Umbilical cord (tissue), 2 donors: ENCODE results near the gene ZNF211. TPM values are rescaled to one million over a fixed set of nuclear protein-coding genes. Genes with fewer than 3 reads are reported as not detected.
A peak's percentile ranks its signal among the peaks of the same experiment; 100 is the strongest.

Source experiments
- DNase-seq: peaks from one replicate; pipeline ENCODE4 v3.0.0-alpha.2; 2015; ENCODE audit warnings: low spot score
- total RNA-seq: library from RNA; depleted of rRNA; stranded (reverse); fragments of >200 nt; gene quantifications from one replicate; pipeline ENCODE4 v1.2.3, GENCODE V29; 2014; ENCODE audit warnings: low replicate concordance; ENCODE audit not compliant: insufficient read depth

ZNF211 gene
- total RNA-seq, 1 donor from 2014 or later = 20.5 TPM

- DNase-seq = no peak
Measured at GRCh38 chr19:57655443-57655842, 22.5 kb downstream of the ZNF211 start.

GRCh38 chr19:57656346-57656745, 23.4 kb downstream of the ZNF211 start:
- no peak for DNase-seq

GRCh38 chr19:57664269-57665127, 31.5 kb downstream of the ZNF211 start:
- DNase-seq = peak; percentile 72

GRCh38 chr19:57665261-57665806, 32.4 kb downstream of the ZNF211 start:
- no peak for DNase-seq

GRCh38 chr19:57667228-57667627, 34.3 kb downstream of the ZNF211 start:
- no peak for DNase-seq

GRCh38 chr19:57668635-57669034, 35.7 kb downstream of the ZNF211 start, which contains the start of gene ZSCAN4:
TSS of gene ZSCAN4 (plus strand) at chr19:57668935. CDS start at chr19:57676146, 7,211 bp downstream.
- DNase-seq = no peak

- DNase-seq = no peak
Measured at GRCh38 chr19:57671124-57671895, 38.3 kb downstream of the ZNF211 start.

- DNase-seq = no peak
Measured at GRCh38 chr19:57672466-57672865, 39.5 kb downstream of the ZNF211 start.

GRCh38 chr19:57675881-57676280, 42.9 kb downstream of the ZNF211 start:
- peak; percentile 31 for DNase-seq

- DNase-seq = no peak
Measured at GRCh38 chr19:57682226-57682766, 49.3 kb downstream of the ZNF211 start.

- no peak for DNase-seq
Measured at GRCh38 chr19:57686727-57687126, 53.8 kb downstream of the ZNF211 start.

GRCh38 chr19:57687363-57688010, 54.5 kb downstream of the ZNF211 start:
- no peak for DNase-seq

GRCh38 chr19:57688011-57688763, 55.2 kb downstream of the ZNF211 start:
- no peak for DNase-seq

- DNase-seq = no peak
Measured at GRCh38 chr19:57689750-57690149, 56.8 kb downstream of the ZNF211 start.

Other genes with a start within 250 kb of the ZNF211 start
- gene ZNF548, start 243.3 kb upstream of the ZNF211 start, total RNA-seq = 33.7 TPM
- gene ZNF17, start 222.0 kb upstream of the ZNF211 start, total RNA-seq = 18.5 TPM
- gene ZNF749, start 197.8 kb upstream of the ZNF211 start, total RNA-seq = 10.1 TPM
- gene VN1R1, start 176.0 kb upstream of the ZNF211 start, total RNA-seq = 4.3 TPM
- gene ZNF772, start 155.6 kb upstream of the ZNF211 start, total RNA-seq = 13.7 TPM
- gene ZNF419, start 145.4 kb upstream of the ZNF211 start, total RNA-seq = 32.7 TPM
- gene ZNF773, start 133.2 kb upstream of the ZNF211 start, total RNA-seq = 13.5 TPM
- 12.5 TPM for gene ZNF549, start 105.8 kb upstream of the ZNF211 start, total RNA-seq
- gene ZNF550, start 73.3 kb upstream of the ZNF211 start, total RNA-seq = 2.9 TPM
- gene ZNF416, start 54.3 kb upstream of the ZNF211 start, total RNA-seq = 1.2 TPM
- 14.4 TPM for gene ZIK1, start 49.0 kb upstream of the ZNF211 start, total RNA-seq
- 2.2 TPM for gene ZNF530, start 33.3 kb upstream of the ZNF211 start, total RNA-seq
- gene ZNF134, start 18.9 kb upstream of the ZNF211 start, total RNA-seq = 42.6 TPM
- not detected for gene ZSCAN4, start 35.8 kb downstream of the ZNF211 start, total RNA-seq
- 13.0 TPM for gene ZNF551, start 48.8 kb downstream of the ZNF211 start, total RNA-seq
- 8.2 TPM for gene ZNF154, start 76.0 kb downstream of the ZNF211 start, total RNA-seq
- gene ZNF671, start 94.5 kb downstream of the ZNF211 start, total RNA-seq = 10.4 TPM
- 25.8 TPM for gene ZNF776, start 113.6 kb downstream of the ZNF211 start, total RNA-seq
- gene ZNF586, start 136.5 kb downstream of the ZNF211 start, total RNA-seq = 19.3 TPM
- 3.1 TPM for gene ZNF552, start 181.7 kb downstream of the ZNF211 start, total RNA-seq
- 29.1 TPM for gene ZNF587B, start 197.1 kb downstream of the ZNF211 start, total RNA-seq
- 27.0 TPM for gene ZNF587, start 216.7 kb downstream of the ZNF211 start, total RNA-seq